BE2C (cell line): ENCODE measurements around the gene ELN.

Experiments used
- DNase-seq: peaks from one replicate; pipeline ENCODE4 v3.0.0-alpha.2; 2020
- H3K27me3 ChIP-seq: fragments of 250-450 bp; sonication (Bioruptor Pico); 2 replicates; pipeline ENCODE4 v1.5.1; 2020; ENCODE audit warnings: mild to moderate bottlenecking
- H3K36me3 ChIP-seq: fragments of 250-450 bp; sonication (Bioruptor Pico); 2 replicates; pipeline ENCODE4 v1.5.1; 2020; ENCODE audit warnings: mild to moderate bottlenecking
- H3K4me1 ChIP-seq: fragments of 250-450 bp; sonication (Bioruptor Pico); 2 replicates; pipeline ENCODE4 v1.5.1; 2020
- H3K4me3 ChIP-seq: 2 replicates; pipeline ENCODE4 v1.5.1; 2011; ENCODE audit warnings: low read depth, low read length
- H3K9me3 ChIP-seq: fragments of 250-450 bp; sonication (Bioruptor Pico); 2 replicates; pipeline ENCODE4 v1.5.1; 2020
- CTCF ChIP-seq: IDR thresholded peaks from 2 replicates; pipeline ENCODE4 v1.5.1; 2012; ENCODE audit warnings: mild to moderate bottlenecking, low read depth, low read length

The ELN gene

GRCh38 chr7:73984481-73985205 is 43.3 kb upstream of the ELN start:
- Histone ChIP-seq H3K27me3 (peaks cover 4% of the 10 kb centered on the region; the same call in 1 of the 2 replicates), H3K4me1 (no peaks in the 10 kb centered on the region), H3K4me3 (no peak overlapping the region), H3K9me3 (no peaks in the 10 kb centered on the region), H3K36me3 (no peaks in the 10 kb centered on the region)
- no peak for DNase-seq
- no peak for TF ChIP-seq CTCF

- Histone ChIP-seq H3K4me1 (no peaks in the 10 kb centered on the region), H3K9me3 (no peaks in the 10 kb centered on the region), H3K4me3 (no peak overlapping the region), H3K36me3 (no peaks in the 10 kb centered on the region), H3K27me3 (peaks cover 4% of the 10 kb centered on the region; the same call in 1 of the 2 replicates)
- TF ChIP-seq CTCF: no peak
- DNase-seq: no peak
These were observed 42.2 kb upstream of the ELN start for GRCh38 chr7:73985737-73986141.

GRCh38 chr7:73986158-73986631 is 41.8 kb upstream of the ELN start:
- Histone ChIP-seq H3K4me1 (no peaks in the 10 kb centered on the region), H3K36me3 (no peaks in the 10 kb centered on the region), H3K4me3 (no peak overlapping the region), H3K27me3 (peaks cover 4% of the 10 kb centered on the region; the same call in 1 of the 2 replicates), H3K9me3 (no peaks in the 10 kb centered on the region)
- TF ChIP-seq CTCF: no peak
- no peak for DNase-seq

- Histone ChIP-seq H3K4me1 (no peaks in the 10 kb centered on the region), H3K4me3 (no peak overlapping the region), H3K27me3 (no peaks in the 10 kb centered on the region), H3K9me3 (no peaks in the 10 kb centered on the region), H3K36me3 (no peaks in the 10 kb centered on the region)
- no peak for DNase-seq
- TF ChIP-seq CTCF: no peak
These were observed 40.7 kb upstream of the ELN start for GRCh38 chr7:73987298-73987697.

- DNase-seq: no peak
- H3K4me3 ChIP-seq: no peak overlapping the region
- no peaks in the 10 kb centered on the region for H3K27me3 ChIP-seq
- no peaks in the 10 kb centered on the region for H3K4me1 ChIP-seq
- H3K36me3 ChIP-seq: no peaks in the 10 kb centered on the region
- TF ChIP-seq CTCF: no peak
- no peaks in the 10 kb centered on the region for H3K9me3 ChIP-seq
These were observed 39.8 kb upstream of the ELN start for GRCh38 chr7:73988197-73988596.

GRCh38 chr7:73991522-73992100 is 36.4 kb upstream of the ELN start:
- H3K36me3 ChIP-seq: no peaks in the 10 kb centered on the region
- TF ChIP-seq CTCF: no peak
- DNase-seq: no peak
- no peaks in the 10 kb centered on the region for H3K27me3 ChIP-seq
- no peaks in the 10 kb centered on the region for H3K4me1 ChIP-seq
- no peaks in the 10 kb centered on the region for H3K9me3 ChIP-seq
- H3K4me3 ChIP-seq: no peak overlapping the region
